Measurements from ENCODE around the gene CER1.

- TF ChIP-seq CTCF (IDR thresholded peaks at IDR 0.05; ENCODE audit: low read depth, low read length, poor library complexity, severe bottlenecking) = no peak
- no peak for TF ChIP-seq EZH2phosphoT487 (IDR thresholded peaks at IDR 0.05; ENCODE audit: borderline replicate concordance, low read length)
Measured at GRCh38 chr9:14677396-14677795, 45.1 kb downstream of the CER1 start.
